Activated naive CD4-positive, alpha-beta T cell treated with anti-CD3 and anti-CD28 coated beads, Interleukin-2, amount 50 U/mL, for 72 hours (primary cell): ENCODE data around the gene CDCA8. TPM values are rescaled to one million over a fixed set of nuclear protein-coding genes. Genes with fewer than 3 reads are reported as not detected.

ENCODE experiments used
- ATAC-seq, 2 donors: fragments of 150-1000 bp; cut with Tn5 transposase; 2 replicates each; pipeline ENCODE4 v1.10.0; 2021; ENCODE audit warnings: mild to moderate bottlenecking in 2 of 2, moderate library complexity in 2 of 2
- DNase-seq, 2 donors: peaks; one replicate each; pipeline ENCODE4 v3.0.0; 2021 to 2022; ENCODE audit warnings: low spot score in 2 of 2
- H3K27ac Mint-ChIP-seq, 2 donors: one replicate each; pipeline ENCODE4 v1.8.0; 2022; ENCODE audit warnings: mild to moderate bottlenecking in 2 of 2, mixed read lengths in 2 of 2
- H3K36me3 Mint-ChIP-seq, 2 donors: one replicate each; pipeline ENCODE4 v1.8.0; 2022; ENCODE audit warnings: mixed read lengths in 2 of 2
- H3K9me3 Mint-ChIP-seq, 2 donors: one replicate each; pipeline ENCODE4 v1.8.0; 2022; ENCODE audit warnings: mixed read lengths in 2 of 2
- total RNA-seq, 2 donors: library from RNA; stranded (reverse); gene quantifications; one replicate each; pipeline ENCODE4 v1.2.3, GENCODE V29; 2022

The CDCA8 gene
- 10 to 100 TPM; 60.7 to 82.2 TPM for total RNA-seq

DNA sequence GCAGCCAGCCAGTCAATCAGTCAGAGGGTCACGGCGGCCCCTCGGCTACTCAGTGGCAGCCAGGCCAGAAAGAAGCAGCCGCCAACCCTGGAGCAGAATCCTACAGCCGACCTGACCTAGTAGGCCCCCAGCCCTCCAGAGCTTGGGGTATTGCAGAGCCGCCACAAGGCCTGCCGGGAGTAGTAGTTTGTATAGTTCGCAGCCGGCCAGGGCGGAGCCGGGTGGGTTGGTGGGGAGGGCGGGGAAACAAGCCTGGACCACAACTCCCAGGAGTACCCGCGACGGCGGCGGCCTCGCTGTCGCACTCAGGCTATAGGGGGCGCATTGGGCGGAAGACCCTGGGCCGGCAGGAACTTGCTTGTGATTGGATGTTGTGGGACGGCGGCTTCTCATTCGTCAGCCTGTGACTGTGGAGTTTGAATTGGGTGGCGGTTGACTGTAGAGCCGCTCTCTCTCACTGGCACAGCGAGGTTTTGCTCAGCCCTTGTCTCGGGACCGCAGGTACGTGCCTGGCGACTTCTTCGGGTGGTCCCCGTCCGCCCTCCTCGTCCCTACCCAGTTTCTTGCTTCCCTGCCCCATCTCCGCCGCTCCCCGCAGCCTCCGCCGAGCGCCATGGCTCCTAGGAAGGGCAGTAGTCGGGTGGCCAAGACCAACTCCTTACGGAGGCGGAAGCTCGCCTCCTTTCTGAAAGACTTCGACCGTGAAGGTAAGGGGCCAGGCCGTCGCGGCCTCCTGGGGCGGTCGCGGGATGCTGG, at the start of gene CDCA8:
Gene CDCA8 (plus strand): TSS at position 439 of the 756 bp plus-strand sequence. CDS start 175 bp downstream, at position 614.
- peak within 1 kb of the TSS; percentile 97 for H3K27ac Mint-ChIP-seq
- DNase-seq (peak; percentile 97 to 98), ATAC-seq (peak; percentile 84 to 89)
- no peaks in the 10 kb centered on the region for H3K9me3 Mint-ChIP-seq
- H3K36me3 Mint-ChIP-seq, result peaks cover 32 to 42% of the 10 kb centered on the region in 2 donors

DNA sequence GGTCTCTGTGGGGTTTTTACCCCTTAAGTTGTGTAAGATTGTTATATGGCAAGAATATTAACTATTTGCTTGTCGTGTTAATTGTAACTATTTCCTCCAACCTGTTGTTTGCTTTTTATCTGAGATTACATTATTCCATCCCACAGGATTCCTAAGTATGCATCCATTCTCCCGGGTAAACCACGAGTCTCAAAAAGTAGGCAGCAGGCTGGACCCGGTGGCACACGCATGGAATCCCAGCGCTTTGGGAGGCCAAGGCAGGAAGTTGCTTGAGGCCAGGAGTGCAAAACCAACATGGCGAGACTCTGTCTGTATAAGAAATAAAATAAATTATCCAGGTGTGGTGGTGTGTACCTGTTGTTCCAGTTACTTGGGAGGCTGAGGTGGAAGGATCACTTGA, 45.0 kb upstream of the CDCA8 start:
- H3K27ac Mint-ChIP-seq, result no peak overlapping the region
- DNase-seq, result no peak
- H3K36me3 Mint-ChIP-seq, result no peaks in the 10 kb centered on the region
- no peak for ATAC-seq
- no peaks in the 10 kb centered on the region for H3K9me3 Mint-ChIP-seq

DNA sequence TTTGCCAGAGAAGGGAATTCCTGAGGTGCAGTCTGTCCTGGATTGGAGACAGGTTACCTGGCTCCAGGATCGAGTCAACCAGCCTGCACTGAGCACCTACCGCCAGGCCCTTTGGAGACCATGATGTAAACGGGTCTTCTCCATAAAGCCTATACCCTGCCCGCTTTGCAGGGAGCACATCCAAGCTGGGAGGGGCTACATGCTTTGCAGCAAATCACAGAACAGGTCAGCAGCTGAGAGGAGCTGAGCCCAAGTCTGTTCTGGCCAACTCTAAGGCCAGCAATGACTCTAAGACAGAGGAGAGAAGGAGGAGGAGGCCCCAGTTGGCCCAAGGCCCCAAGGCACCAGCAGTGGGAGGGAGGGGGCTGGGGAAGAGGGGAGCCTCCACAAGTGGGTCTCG, 42.1 kb upstream of the CDCA8 start:
- DNase-seq, result no peak
- Mint-ChIP-seq H3K9me3 (no peaks in the 10 kb centered on the region), H3K36me3 (no peaks in the 10 kb centered on the region), H3K27ac (no peak overlapping the region)
- ATAC-seq, result no peak

DNA sequence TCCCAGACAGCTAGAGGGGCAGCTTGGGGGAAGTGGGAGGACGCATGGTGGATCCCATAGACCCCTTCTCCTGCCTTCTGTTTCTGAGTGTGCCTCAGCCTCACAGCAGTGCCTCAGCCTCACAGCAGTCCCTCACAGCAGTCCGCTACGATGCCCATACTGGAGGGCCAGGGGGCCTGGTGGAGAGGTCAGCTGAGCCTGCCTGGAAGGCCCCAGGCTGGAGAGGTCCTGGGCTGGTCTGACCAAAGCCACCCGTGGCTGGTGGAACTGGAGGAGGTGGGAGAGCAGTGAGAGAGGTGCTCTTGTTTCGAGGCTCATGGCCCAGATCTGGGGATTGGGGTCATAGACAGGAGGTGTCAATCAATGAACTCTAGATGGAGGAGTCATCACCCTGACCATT, 41.6 kb upstream of the CDCA8 start:
- no peak for ATAC-seq
- DNase-seq, result no peak
- no peaks in the 10 kb centered on the region for H3K9me3 Mint-ChIP-seq
- no peak overlapping the region for H3K27ac Mint-ChIP-seq
- H3K36me3 Mint-ChIP-seq, result no peaks in the 10 kb centered on the region

DNA sequence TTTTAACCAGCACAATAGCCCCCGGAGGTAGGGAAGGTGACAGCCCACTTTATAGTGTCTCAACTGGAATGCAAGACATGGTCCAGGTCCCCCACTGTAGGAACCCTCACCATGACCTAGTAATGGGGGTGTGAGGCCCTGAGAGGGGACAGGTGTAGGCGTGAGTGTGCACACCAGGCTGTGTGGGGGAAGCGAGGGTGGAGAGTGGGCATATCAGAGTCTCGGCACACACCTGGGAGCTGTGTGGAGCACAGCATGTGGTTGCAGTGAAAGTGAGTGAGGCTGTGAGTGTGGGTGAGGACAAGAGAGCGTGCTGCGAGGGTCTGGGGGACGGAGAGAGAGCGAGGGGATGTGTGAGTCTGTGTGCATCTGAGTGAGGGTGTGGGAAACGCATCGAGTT, 40.5 kb upstream of the CDCA8 start:
- no peaks in the 10 kb centered on the region for H3K9me3 Mint-ChIP-seq
- DNase-seq, result no peak
- ATAC-seq, result no peak
- H3K27ac Mint-ChIP-seq, result peak overlapping the region in 1 of 2 donors; percentile 61
- H3K36me3 Mint-ChIP-seq, result no peaks in the 10 kb centered on the region

DNA sequence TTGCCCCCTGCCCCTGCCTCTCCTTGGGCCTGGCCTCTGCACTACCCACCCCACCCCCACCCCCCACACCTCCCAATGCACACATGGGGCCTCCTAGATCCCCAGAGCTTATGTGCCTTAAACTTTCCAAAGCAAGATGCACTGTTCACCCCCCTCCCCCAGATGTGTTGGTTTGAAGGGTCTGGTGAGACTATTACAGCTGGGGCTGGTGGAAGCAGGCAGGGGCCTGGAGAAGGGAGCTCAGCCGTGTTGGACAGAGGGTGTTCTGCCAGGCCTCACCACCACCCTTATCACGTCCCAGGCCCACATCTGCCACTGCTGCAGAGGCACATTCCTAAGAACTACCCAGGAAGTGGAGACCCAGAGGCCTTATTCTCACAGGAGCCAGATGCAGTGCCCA, 39.3 kb upstream of the CDCA8 start:
- H3K36me3 Mint-ChIP-seq, result no peaks in the 10 kb centered on the region
- DNase-seq (no peak), ATAC-seq (no peak)
- H3K9me3 Mint-ChIP-seq, result no peaks in the 10 kb centered on the region
- H3K27ac Mint-ChIP-seq, result no peak overlapping the region

DNA sequence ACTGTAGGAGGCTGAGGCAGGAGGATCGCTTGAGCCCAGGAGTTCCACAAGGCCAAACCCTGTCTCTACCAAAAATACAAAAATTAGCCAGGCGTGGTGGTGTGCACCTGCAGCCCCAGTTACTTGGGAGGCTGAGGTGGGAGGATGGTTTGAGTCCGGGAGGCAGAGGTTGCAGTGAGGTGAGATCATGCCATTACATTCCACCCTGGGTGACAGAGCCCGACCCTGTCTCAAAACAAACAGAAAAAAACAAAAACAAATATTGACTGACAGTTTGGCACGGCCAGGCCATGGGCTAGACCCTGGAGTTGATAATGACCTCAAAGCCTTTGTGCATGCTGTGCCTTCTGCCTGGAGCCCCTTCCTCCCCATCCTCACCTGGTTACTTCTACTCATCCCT, 38.4 kb upstream of the CDCA8 start:
- no peak for ATAC-seq
- no peak overlapping the region for H3K27ac Mint-ChIP-seq

DNA sequence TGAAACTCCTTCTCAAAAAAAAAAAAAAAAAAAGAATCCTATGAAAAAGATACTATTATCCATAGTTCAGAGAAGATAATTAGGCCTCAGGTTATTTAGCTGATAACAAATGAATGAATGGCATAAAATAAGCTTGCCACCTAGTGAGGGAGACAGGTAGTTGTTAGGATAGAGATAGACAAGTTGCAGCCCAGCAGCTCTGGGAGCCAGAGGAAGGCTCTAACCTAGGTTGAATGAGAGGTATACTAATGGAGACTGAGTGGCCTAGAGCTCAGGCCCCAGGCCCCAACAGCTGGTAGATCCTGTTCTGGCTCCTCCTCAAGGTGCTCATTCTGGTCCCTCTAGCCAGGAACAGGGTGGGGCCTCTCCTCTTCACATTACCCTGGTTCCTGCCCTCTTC, 37.0 kb upstream of the CDCA8 start:
- Mint-ChIP-seq H3K36me3 (no peaks in the 10 kb centered on the region), H3K9me3 (no peaks in the 10 kb centered on the region), H3K27ac (no peak overlapping the region)
- ATAC-seq (no peak), DNase-seq (no peak)

More for the DNA sequence above, 38.4 kb upstream of the CDCA8 start:
- no peaks in the 10 kb centered on the region for H3K36me3 Mint-ChIP-seq
- DNase-seq, result no peak
- no peaks in the 10 kb centered on the region for H3K9me3 Mint-ChIP-seq

DNA sequence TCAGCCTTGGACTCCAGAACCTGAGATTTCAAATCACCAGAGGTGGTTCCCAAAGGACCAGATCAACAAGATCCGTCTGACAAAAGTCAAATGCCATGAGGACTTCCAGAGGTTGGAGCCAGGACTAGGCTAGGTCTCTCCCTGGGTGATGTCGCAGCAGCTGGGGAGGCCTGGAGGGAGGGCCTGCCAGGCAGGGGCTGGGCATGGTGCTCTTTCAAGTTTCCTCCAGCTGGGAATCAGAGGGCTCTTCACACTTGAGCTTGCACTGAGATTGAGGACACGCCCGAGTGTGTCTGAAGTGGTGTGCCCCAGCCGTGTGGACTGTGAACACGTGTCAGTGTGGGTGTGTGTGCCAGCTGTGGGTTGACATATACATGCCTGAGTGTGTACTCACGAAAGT, 36.3 kb upstream of the CDCA8 start:
- Mint-ChIP-seq H3K9me3 (no peaks in the 10 kb centered on the region), H3K27ac (no peak overlapping the region), H3K36me3 (no peaks in the 10 kb centered on the region)
- DNase-seq, result no peak
- no peak for ATAC-seq

DNA sequence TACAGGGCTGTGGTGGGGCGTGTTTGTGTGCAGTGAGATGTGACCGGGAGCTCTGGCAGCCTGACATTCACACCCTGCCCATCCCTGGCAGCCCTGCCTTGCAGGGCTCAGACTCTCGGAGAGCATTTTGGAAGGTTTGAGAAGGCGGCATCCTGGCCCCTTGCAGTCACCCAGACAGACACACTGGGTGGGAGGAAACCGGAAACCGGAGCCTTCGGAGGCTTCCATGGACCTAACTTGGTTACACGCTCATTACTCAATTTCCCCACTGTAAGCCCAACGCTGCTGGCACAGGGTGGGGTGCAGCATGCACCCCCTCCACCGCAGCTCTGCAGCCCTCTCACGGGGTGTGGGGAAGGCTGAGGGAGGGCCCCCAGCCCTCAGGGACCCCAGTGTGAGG, 35.4 kb upstream of the CDCA8 start:
- no peak for ATAC-seq
- DNase-seq, result no peak
- no peaks in the 10 kb centered on the region for H3K36me3 Mint-ChIP-seq
- H3K27ac Mint-ChIP-seq, result no peak overlapping the region
- H3K9me3 Mint-ChIP-seq, result no peaks in the 10 kb centered on the region

DNA sequence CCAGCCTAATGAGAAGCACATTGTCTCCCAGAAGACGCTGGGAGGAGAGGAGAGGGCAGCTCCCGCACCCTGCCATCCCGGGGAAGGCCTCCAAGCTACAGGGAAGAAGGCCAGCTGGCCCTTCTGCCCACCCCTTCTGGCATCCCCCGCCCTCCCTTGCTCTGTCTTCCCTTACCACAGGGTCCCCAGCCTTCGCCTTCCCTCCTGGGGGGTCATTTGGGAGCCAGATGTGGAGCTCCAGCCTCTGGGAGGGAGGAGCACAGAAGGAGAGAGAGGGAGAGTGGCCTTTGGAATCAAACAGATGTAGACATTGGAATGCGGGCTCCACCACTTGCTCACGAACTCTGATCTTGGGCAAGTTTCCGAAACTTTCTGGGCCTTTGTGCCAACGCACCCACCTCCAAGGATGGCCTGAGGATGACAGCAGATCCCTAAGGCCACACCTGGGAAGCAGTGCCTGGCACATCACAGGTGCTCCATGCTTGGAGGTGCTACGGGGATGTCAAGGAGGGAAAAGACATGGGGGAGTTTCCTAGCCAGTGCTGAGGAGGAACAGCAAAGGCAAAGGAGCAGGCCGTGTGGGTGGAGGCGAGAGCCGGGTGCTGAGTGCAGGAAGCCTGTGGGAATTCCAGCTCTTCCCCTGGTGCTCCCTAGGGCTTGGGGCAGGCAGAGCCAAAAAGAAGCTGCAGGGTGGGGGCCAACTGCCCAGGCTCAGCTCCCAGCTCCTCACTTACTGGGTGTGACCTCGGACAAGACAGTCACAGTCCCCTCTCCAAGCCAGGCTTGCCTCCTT, 34.5 kb upstream of the CDCA8 start:
- Mint-ChIP-seq H3K36me3 (no peaks in the 10 kb centered on the region), H3K27ac (no peak overlapping the region), H3K9me3 (no peaks in the 10 kb centered on the region)
- ATAC-seq (no peak), DNase-seq (no peak)

DNA sequence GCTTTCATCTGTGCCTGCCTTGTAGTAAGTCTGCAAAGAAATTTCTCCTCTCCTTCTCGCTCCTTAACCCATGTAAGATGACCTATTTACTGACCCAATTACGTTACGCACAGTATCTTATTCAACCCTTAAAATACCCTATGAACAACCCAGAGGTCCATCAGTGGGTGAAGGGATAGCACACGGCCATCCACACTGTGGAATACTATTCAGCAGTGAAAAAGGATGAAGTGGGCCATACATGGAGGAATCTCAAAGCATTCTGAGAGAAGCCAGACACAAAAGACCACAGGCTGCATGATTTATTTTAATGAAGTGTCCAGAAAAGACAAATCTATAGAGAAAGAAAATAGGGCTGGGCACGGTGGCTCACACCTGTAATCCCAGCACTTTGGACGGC, 33.8 kb upstream of the CDCA8 start:
- no peak for ATAC-seq
- no peaks in the 10 kb centered on the region for H3K36me3 Mint-ChIP-seq
- no peak overlapping the region for H3K27ac Mint-ChIP-seq
- DNase-seq, result no peak
- no peaks in the 10 kb centered on the region for H3K9me3 Mint-ChIP-seq

DNA sequence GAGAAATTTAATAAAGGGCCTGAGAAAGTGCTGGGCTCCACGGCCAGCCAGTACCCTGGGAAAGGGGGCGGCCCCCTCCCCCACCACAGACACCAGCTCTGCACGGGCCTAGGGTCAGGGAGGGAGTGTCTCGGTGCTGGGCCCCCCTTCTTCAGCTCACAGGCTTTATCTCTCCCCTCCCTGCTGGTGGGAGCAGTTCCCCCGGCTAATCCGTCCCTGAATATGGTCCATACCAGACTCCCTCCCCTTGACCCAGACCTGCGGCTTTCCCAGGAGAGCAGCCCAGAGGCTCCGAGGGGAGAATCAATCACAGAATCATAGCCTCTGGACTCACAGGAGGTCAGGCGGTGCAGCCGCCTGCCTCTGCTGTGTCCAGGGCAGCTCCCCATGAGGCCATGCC, 31.7 kb upstream of the CDCA8 start:
- DNase-seq (no peak), ATAC-seq (no peak)
- Mint-ChIP-seq H3K27ac (no peak overlapping the region), H3K9me3 (no peaks in the 10 kb centered on the region), H3K36me3 (no peaks in the 10 kb centered on the region)

DNA sequence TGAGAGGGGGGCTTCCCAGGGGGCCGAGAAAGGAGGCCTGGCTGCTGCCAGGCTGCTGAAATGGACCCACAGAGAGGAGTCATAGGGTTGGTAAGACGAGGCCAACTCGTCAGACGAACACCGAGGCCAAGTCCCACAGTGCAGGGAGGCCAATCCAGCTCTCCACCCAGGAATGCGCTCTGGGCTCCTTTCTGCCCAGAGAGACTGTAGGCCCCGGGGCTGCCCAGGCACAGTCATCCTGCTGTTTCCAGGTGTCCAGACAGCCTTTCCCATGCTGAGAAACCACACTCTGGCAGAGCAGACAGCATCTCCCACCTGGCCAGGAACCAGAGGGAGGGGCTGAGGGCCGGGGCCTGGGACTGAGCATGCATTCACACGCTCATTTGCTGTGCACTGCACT, 30.9 kb upstream of the CDCA8 start:
- Mint-ChIP-seq H3K27ac (no peak overlapping the region), H3K9me3 (no peaks in the 10 kb centered on the region), H3K36me3 (no peaks in the 10 kb centered on the region)
- ATAC-seq (no peak), DNase-seq (no peak)

DNA sequence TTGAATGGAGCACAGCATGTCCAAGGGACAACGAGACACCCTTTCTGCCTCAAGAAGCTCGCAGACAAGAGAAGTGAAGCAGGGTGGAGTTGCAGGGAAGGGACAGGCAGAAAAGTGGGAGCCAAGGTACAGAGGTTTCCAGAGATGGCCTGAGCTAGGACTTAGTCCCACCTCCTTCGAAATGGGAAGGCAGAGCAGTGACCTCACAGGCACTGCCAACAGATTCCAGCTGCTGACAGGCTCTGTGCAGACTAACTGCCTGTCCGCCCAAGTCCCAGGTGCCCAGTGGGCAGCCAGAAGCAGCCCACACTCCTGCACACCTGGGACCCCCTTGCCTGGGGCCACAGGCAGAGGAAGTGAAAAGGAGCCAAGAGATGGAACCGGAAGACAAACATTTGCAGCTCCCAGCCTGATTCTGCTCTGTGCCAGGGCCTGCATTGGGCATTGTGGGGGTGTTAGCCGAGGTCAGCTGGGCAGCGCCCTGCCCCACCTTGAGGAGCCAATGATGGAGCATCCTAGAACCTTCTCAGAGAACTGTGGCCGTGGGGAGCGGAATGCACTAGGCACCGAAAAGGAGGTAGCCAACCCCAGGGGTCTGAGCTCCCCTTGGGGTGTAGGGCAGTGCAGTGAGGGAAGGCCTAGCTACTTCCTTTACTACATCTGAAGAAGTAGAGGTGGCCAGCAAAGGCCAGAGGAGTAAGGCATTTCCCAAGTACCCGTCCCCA, 30.1 kb upstream of the CDCA8 start:
- no peak for DNase-seq
- no peaks in the 10 kb centered on the region for H3K9me3 Mint-ChIP-seq
- ATAC-seq, result no peak
- no peak overlapping the region for H3K27ac Mint-ChIP-seq
- H3K36me3 Mint-ChIP-seq, result no peaks in the 10 kb centered on the region

DNA sequence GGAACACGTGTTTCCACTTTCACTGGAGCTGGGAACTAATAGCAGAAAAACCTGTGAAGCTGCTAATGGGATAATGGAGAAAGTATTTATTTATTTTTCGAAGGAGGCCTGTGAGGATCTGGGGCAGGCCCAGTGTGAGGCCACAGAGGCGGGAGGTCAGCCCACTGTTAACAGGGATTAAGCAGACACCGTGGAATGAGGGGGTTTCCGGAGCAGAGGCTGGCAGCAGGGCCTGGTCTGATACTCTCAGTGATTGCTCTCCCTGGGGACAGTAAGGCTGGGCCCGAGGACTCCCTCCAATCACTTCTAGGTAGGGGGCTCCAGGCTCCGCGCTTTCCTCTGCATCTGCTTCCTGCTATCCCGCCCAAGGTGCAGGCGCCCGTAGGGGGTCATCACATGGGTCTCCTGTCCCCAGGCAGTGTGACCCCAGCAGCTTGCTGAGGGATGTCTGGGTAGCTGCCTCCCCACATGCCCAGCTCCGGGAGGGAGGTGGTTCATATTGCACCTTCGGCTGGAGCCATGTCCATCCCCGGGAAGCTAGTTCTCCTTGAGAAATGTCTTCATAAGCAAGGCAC, 28.8 kb upstream of the CDCA8 start:
- ATAC-seq (no peak), DNase-seq (no peak)
- H3K9me3 Mint-ChIP-seq, result no peaks in the 10 kb centered on the region
- H3K27ac Mint-ChIP-seq, result no peak overlapping the region
- H3K36me3 Mint-ChIP-seq, result no peaks in the 10 kb centered on the region

DNA sequence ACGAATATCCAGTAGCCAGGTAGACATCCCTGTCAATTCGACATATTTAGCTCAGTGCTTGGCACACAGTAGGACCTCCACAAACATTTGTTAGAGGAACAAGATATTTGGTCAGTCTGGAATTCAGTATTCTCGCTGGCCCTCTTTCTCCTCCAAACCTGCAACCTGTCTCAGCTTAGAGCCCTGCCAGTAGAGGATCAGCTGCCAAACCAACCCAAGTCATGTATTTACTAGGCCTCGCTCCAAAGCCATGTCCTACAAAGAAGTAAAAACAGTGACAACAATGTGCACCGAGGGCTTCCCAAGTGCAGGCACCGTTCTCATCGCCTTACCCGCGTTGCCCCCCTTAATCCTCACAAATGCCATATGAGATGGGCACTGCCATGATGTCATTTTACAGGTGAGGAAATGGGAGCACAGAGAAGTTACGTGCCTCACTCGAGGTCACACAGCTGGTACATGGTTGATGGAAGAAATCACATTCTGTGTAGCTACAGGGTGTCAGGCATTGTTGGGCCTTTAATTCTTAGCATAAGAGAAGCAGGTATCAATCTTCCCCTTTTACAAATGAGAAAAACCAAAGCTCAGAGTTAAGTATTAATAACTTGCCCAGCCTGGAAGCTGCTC, 26.0 kb upstream of the CDCA8 start:
- no peaks in the 10 kb centered on the region for H3K9me3 Mint-ChIP-seq
- no peak overlapping the region for H3K27ac Mint-ChIP-seq
- no peaks in the 10 kb centered on the region for H3K36me3 Mint-ChIP-seq
- ATAC-seq, result no peak
- no peak for DNase-seq
